Activated T-helper 2 cell treated with anti-CD3 and anti-CD28 coated beads, Interferon-gamma antibody, Interleukin-2, Interleukin-4, amounts not matched to agents 10 μg/mL and 5 μg/mL and 100 μg/mL, durations not matched to agents 14 hours and 24 hours and 36 hours (primary cell): Measurements from ENCODE around the gene CLINT1. TPM values are rescaled to one million over a fixed set of nuclear protein-coding genes. Genes with fewer than 3 reads are reported as not detected.
"Not testable (repeated sequence)": the region's sequence is repeated elsewhere in the genome, so short reads cannot be mapped to it uniquely, and the experiment has no call there.

Source experiments
- DNase-seq: peaks from one replicate; pipeline ENCODE4 v3.0.0; 2021; ENCODE audit warnings: low spot score
- H3K27ac Mint-ChIP-seq: one replicate; pipeline ENCODE4 v1.8.0; 2021; ENCODE audit warnings: mixed read lengths
- H3K27me3 Mint-ChIP-seq: one replicate; pipeline ENCODE4 v1.8.0; 2021; ENCODE audit warnings: low read depth, mixed read lengths
- H3K36me3 Mint-ChIP-seq: one replicate; pipeline ENCODE4 v1.8.0; 2021; ENCODE audit warnings: low read depth, mixed read lengths
- H3K4me1 Mint-ChIP-seq: one replicate; pipeline ENCODE4 v1.8.0; 2021; ENCODE audit warnings: low read depth, mixed read lengths
- H3K4me3 Mint-ChIP-seq: one replicate; pipeline ENCODE4 v1.8.0; 2021; ENCODE audit warnings: low read depth, mild to moderate bottlenecking, moderate library complexity, mixed read lengths
- H3K9me3 Mint-ChIP-seq: one replicate; pipeline ENCODE4 v1.8.0; 2021; ENCODE audit warnings: mixed read lengths
- intact Hi-C: fragments of 100-400 bp; cut with micrococcal nuclease; formaldehyde crosslinking; loops from one replicate; pipeline ENCODE4 v1.15.1; 2023
- total RNA-seq: library from RNA; stranded (reverse); gene quantifications from 2 replicates; pipeline ENCODE4 v1.2.3, GENCODE V29; 2022

The CLINT1 gene
- total RNA-seq, 1 donor from 2014 or later: 95.2 TPM

DNA sequence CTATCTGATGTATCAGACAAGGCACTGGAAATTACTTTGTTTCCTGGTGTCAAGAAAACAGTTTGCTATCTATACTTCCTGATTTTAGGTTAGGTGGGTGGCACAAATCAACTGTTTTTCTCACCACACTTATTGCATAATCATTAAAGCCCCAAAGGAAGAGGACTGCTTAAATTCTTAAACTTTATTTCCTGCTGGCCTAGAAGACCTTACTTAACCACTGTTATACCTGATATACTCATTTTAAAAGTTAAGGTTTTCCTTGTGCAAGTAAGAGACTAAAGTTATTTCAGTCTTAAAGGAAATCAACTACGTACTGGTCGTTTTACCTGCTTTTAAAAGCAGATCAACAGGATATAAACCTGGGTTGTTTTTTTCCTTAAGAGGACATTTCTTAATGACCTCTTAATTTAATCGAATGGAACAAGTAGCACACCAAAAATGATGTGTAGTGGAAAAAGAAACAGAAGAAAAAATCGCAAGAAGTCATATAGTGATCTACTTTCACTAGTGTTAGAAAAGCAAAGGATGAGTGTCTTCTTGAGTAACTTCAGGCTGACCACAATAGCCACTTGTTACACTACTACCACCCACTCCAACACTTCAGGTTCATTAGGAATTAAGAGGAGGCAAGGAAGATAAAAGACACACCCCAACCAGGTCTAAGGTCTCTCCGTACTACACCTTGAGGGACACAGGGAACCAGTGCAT lies 974 bp downstream of the CLINT1 start:
- peaks cover 64% of the 10 kb centered on the region for H3K4me1 Mint-ChIP-seq
- no peak for DNase-seq
- H3K9me3 Mint-ChIP-seq: no peaks in the 10 kb centered on the region
- peak overlapping the region; percentile 86 for H3K4me3 Mint-ChIP-seq
- intact Hi-C loops: loop anchor here (1.0 to 5.0 kb wide), 9 partner anchors 29 to 1554 kb away; partner anchors contain the start of gene THG1L
- H3K36me3 Mint-ChIP-seq: peaks cover 25% of the 10 kb centered on the region
- H3K27ac Mint-ChIP-seq: peak overlapping the region; percentile 98
- no peaks in the 10 kb centered on the region for H3K27me3 Mint-ChIP-seq

DNA sequence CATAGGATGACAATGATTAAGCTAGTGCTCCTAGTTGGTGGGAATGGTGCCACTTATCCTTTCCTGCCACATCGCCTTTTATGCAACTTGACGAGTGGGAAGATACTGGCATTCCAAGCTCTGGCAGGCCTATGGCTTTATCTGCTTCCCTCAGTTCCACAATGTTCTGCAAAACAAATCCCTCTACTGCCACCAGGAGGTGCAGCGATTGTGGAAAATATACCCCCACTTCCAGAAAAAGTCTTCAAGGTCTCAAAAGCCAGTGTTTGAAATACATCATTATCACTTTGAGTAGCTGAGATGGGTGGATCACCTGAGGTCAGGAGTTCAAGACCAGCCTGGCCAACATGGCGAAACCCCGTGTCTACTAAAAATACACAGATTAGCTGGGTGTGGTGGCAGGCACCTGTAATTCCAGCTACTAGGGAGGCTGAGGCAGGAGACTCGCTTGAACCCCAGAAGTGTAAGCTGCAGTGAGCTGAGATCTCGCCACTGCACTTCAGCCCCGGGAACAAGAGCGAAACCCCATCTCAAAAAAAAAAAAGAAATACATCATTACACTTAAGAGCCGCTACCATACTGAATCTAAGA lies 3.4 kb downstream of the CLINT1 start:
- Mint-ChIP-seq H3K4me3 (peak overlapping the region; percentile 49), H3K4me1 (peaks cover 58% of the 10 kb centered on the region)
- DNase-seq: no peak

GRCh38 chr5:157853365-157853764 lies 5.6 kb downstream of the CLINT1 start:
- intact Hi-C loops, DNase-seq, H3K4me3 Mint-ChIP-seq, H3K27me3 Mint-ChIP-seq, H3K27ac Mint-ChIP-seq, H3K9me3 Mint-ChIP-seq: not testable (repeated sequence)
- H3K4me1 Mint-ChIP-seq: peaks cover 49% of the 10 kb centered on the region
- peaks cover 41% of the 10 kb centered on the region for H3K36me3 Mint-ChIP-seq

More for the DNA sequence above, 3.4 kb downstream of the CLINT1 start:
- Mint-ChIP-seq H3K27ac (peak overlapping the region; percentile 49), H3K36me3 (peaks cover 34% of the 10 kb centered on the region), H3K27me3 (no peaks in the 10 kb centered on the region), H3K9me3 (no peaks in the 10 kb centered on the region)
- intact Hi-C loops: loop anchor here (5.0 kb wide), 2 partner anchors 258 to 1557 kb away; no protein-coding TSS in a partner anchor

GRCh38 chr5:157845914-157846598 lies 12.9 kb downstream of the CLINT1 start:
- Mint-ChIP-seq H3K27ac (no peak overlapping the region), H3K4me1 (peaks cover 11% of the 10 kb centered on the region), H3K36me3 (peaks cover 22% of the 10 kb centered on the region), H3K9me3 (no peaks in the 10 kb centered on the region), H3K4me3 (no peak overlapping the region), H3K27me3 (no peaks in the 10 kb centered on the region)
- DNase-seq: no peak
- intact Hi-C loops: no loop called here

- peaks cover 12% of the 10 kb centered on the region for H3K4me1 Mint-ChIP-seq
- intact Hi-C loops: no loop called here
- no peak overlapping the region for H3K27ac Mint-ChIP-seq
- DNase-seq: no peak
- no peak overlapping the region for H3K4me3 Mint-ChIP-seq
- H3K9me3 Mint-ChIP-seq: no peaks in the 10 kb centered on the region
- H3K36me3 Mint-ChIP-seq: peaks cover 17% of the 10 kb centered on the region
- H3K27me3 Mint-ChIP-seq: no peaks in the 10 kb centered on the region
Measured at GRCh38 chr5:157842787-157843186, 16.2 kb downstream of the CLINT1 start.

GRCh38 chr5:157842185-157842584 lies 16.8 kb downstream of the CLINT1 start:
- Mint-ChIP-seq H3K4me3 (no peak overlapping the region), H3K27me3 (no peaks in the 10 kb centered on the region), H3K36me3 (peaks cover 12% of the 10 kb centered on the region), H3K27ac (no peak overlapping the region), H3K4me1 (peaks cover 12% of the 10 kb centered on the region), H3K9me3 (no peaks in the 10 kb centered on the region)
- no peak for DNase-seq
- intact Hi-C loops: no loop called here

GRCh38 chr5:157839157-157839795 lies 19.7 kb downstream of the CLINT1 start:
- peaks cover 9% of the 10 kb centered on the region for H3K36me3 Mint-ChIP-seq
- intact Hi-C loops: no loop called here
- H3K4me1 Mint-ChIP-seq: peaks cover 16% of the 10 kb centered on the region
- H3K4me3 Mint-ChIP-seq: no peak overlapping the region
- no peaks in the 10 kb centered on the region for H3K9me3 Mint-ChIP-seq
- no peak for DNase-seq
- H3K27ac Mint-ChIP-seq: no peak overlapping the region
- H3K27me3 Mint-ChIP-seq: no peaks in the 10 kb centered on the region

- DNase-seq: no peak
- Mint-ChIP-seq H3K27ac (no peak overlapping the region), H3K4me1 (peaks cover 12% of the 10 kb centered on the region), H3K36me3 (peaks cover 9% of the 10 kb centered on the region), H3K27me3 (no peaks in the 10 kb centered on the region), H3K9me3 (no peaks in the 10 kb centered on the region), H3K4me3 (no peak overlapping the region)
- intact Hi-C loops: no loop called here
Measured at GRCh38 chr5:157836121-157836753, 22.7 kb downstream of the CLINT1 start.

- Mint-ChIP-seq H3K27me3 (no peaks in the 10 kb centered on the region), H3K4me3 (no peak overlapping the region), H3K27ac (no peak overlapping the region), H3K36me3 (peaks cover 4% of the 10 kb centered on the region), H3K9me3 (no peaks in the 10 kb centered on the region), H3K4me1 (peaks cover 9% of the 10 kb centered on the region)
- intact Hi-C loops: no loop called here
- no peak for DNase-seq
Measured at GRCh38 chr5:157835041-157835440, 23.9 kb downstream of the CLINT1 start.

DNA sequence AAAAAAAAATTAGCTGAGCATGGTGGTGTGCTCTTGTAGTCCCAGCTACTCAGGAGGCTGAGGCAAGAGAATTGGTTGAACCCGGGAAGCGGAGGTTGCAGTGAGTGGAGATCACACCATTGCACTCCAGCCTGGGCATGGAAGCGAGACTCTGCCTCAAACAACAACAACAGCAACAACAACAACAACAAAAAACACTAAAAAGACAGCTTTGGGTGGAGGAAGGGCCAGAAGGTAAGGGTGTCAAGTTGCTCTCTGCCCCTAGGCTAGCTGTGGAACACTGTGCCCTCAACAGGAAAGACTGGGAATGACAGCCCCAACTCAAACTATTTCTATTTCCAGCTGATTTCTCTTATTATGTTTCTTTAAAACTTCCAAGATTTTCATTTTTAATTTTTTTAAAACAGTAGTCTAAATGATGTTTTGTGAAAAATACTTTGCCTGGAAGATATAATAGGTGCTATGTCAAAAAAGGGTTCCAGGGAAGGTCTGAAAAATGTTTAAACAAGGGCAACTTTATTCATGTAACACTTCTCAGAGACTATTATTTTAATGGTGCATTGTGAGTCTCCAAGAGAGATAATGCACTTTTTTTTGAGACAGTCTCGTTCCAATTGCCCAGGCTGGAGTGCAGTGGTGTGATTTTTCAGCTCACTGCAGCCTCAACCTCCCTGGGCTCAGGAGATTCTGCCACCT lies 29.9 kb downstream of the CLINT1 start:
- no peaks in the 10 kb centered on the region for H3K27me3 Mint-ChIP-seq
- H3K9me3 Mint-ChIP-seq: no peaks in the 10 kb centered on the region
- H3K4me1 Mint-ChIP-seq: peaks cover 24% of the 10 kb centered on the region
- no peak overlapping the region for H3K4me3 Mint-ChIP-seq
- no peak overlapping the region for H3K27ac Mint-ChIP-seq
- peaks cover 6% of the 10 kb centered on the region for H3K36me3 Mint-ChIP-seq
- intact Hi-C loops: loop anchor here (2.0 kb wide), 1 partner anchor 28 kb away; no protein-coding TSS in a partner anchor
- no peak for DNase-seq

GRCh38 chr5:157828105-157828943 lies 30.6 kb downstream of the CLINT1 start:
- Mint-ChIP-seq H3K4me3 (no peak overlapping the region), H3K36me3 (peaks cover 6% of the 10 kb centered on the region), H3K9me3 (no peaks in the 10 kb centered on the region), H3K27ac (peak overlapping the region; percentile 4), H3K4me1 (peaks cover 24% of the 10 kb centered on the region), H3K27me3 (no peaks in the 10 kb centered on the region)
- intact Hi-C loops: loop anchor here (2.0 kb wide), 1 partner anchor 28 kb away; no protein-coding TSS in a partner anchor
- no peak for DNase-seq
